ENCODE data around the gene STAB2.

Gene STAB2

GRCh38 chr12:103782399-103782798, 195.3 kb downstream of the STAB2 start:
- no peak for DNase-seq (ENCODE audit: low spot score)

- no peak for DNase-seq (ENCODE audit: low spot score)
These were observed 196.9 kb downstream of the STAB2 start for GRCh38 chr12:103783744-103784664.

GRCh38 chr12:103785243-103786031, 198.4 kb downstream of the STAB2 start:
- DNase-seq (ENCODE audit: low spot score): no peak

- DNase-seq (ENCODE audit: low spot score): no peak
These were observed 199.1 kb downstream of the STAB2 start for GRCh38 chr12:103786201-103786600.

GRCh38 chr12:103791350-103791920, 204.4 kb downstream of the STAB2 start:
- no peak for DNase-seq (ENCODE audit: low spot score)

GRCh38 chr12:103793046-103793445, 206.0 kb downstream of the STAB2 start:
- no peak for DNase-seq (ENCODE audit: low spot score)

- DNase-seq (ENCODE audit: low spot score): no peak
These were observed 206.5 kb downstream of the STAB2 start for GRCh38 chr12:103793512-103794045.

GRCh38 chr12:103794309-103795213, 207.5 kb downstream of the STAB2 start:
- no peak for DNase-seq (ENCODE audit: low spot score)

- DNase-seq (ENCODE audit: low spot score): no peak
These were observed 211.5 kb downstream of the STAB2 start for GRCh38 chr12:103798586-103798985.

- no peak for DNase-seq (ENCODE audit: low spot score)
These were observed 212.4 kb downstream of the STAB2 start for GRCh38 chr12:103799504-103799856.

- DNase-seq (ENCODE audit: low spot score): no peak
These were observed 213.0 kb downstream of the STAB2 start for GRCh38 chr12:103799857-103800771.

GRCh38 chr12:103801709-103802585, 214.9 kb downstream of the STAB2 start:
- no peak for DNase-seq (ENCODE audit: low spot score)

GRCh38 chr12:103802586-103802886, 215.5 kb downstream of the STAB2 start:
- DNase-seq (ENCODE audit: low spot score): no peak

GRCh38 chr12:103803847-103804246, 216.8 kb downstream of the STAB2 start:
- DNase-seq (ENCODE audit: low spot score): no peak

GRCh38 chr12:103805655-103806360, 218.7 kb downstream of the STAB2 start:
- DNase-seq (ENCODE audit: low spot score): no peak

GRCh38 chr12:103806803-103807202, 219.7 kb downstream of the STAB2 start:
- no peak for DNase-seq (ENCODE audit: low spot score)

GRCh38 chr12:103807561-103808238, 220.6 kb downstream of the STAB2 start:
- no peak for DNase-seq (ENCODE audit: low spot score)

- DNase-seq (ENCODE audit: low spot score): no peak
These were observed 221.3 kb downstream of the STAB2 start for GRCh38 chr12:103808239-103808880.
